ENCODE measurements around the gene KIAA0825.
A peak's percentile ranks its signal among the peaks of the same experiment; 100 is the strongest.

Gene KIAA0825

DNA sequence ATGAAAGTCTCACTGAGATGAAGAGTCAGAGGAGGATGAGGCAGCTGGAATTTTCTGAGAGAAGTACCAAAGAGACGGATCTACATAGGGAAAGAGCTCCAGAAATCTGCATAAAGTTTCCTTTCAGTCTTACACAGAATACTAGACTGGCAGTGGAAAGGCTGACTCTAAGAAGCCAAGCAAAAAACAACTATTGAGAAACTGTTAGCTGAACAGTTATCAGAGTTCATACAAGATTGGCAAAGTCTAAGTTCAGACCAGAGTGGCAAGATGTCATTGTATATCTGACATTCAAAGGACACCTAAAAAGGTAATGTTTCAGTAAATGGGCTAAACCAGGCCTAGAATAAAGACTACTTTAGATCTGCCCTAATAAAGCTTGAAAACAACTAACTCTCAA lies 209.0 kb downstream of the KIAA0825 start:
- no peak for TF ChIP-seq CTCF (IDR thresholded peaks at IDR 0.05; ENCODE audit: low read depth, low read length)
- DNase-seq (ENCODE audit: low read depth in 2 of 2), result no peak

GRCh38 chr5:94407023-94407422 lies 211.4 kb downstream of the KIAA0825 start:
- TF ChIP-seq CTCF (IDR thresholded peaks at IDR 0.05; ENCODE audit: low read depth, low read length), result no peak
- DNase-seq (ENCODE audit: low read depth in 2 of 2), result peak; percentile 20 to 41
- H3K4me3 ChIP-seq (replicated peaks in 1 of 2; ENCODE audit: low read depth in 2 of 2, low read length in 2 of 2), result no peak overlapping the region

More for the DNA sequence above, 209.0 kb downstream of the KIAA0825 start:
- H3K4me3 ChIP-seq (replicated peaks in 1 of 2; ENCODE audit: low read depth in 2 of 2, low read length in 2 of 2), result no peak overlapping the region

DNA sequence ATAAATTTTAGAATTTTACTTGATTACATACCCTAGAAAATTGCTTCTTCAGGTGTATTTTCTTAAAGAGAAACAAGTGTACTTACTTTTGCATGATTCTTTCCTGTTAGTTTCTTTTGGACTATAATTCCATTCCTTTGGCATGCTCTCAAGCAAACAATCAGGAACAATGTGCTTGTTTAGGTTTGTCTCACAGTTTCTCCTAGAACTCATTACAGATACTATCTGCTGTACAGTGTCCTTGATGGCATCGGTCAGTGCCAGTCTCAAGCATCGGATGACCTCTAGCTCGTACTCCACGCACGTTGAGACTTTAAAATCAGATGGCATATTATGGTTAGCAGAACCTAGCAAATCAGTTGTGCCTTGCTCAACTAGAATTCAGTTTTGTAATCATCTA lies 214.9 kb downstream of the KIAA0825 start:
- no peak overlapping the region for H3K4me3 ChIP-seq (replicated peaks in 1 of 2; ENCODE audit: low read depth in 2 of 2, low read length in 2 of 2)
- no peak for DNase-seq (ENCODE audit: low read depth in 2 of 2)
- no peak for TF ChIP-seq CTCF (IDR thresholded peaks at IDR 0.05; ENCODE audit: low read depth, low read length)

GRCh38 chr5:94402096-94402495 lies 216.3 kb downstream of the KIAA0825 start:
- DNase-seq (ENCODE audit: low read depth in 2 of 2), result no peak
- no peak overlapping the region for H3K4me3 ChIP-seq (replicated peaks in 1 of 2; ENCODE audit: low read depth in 2 of 2, low read length in 2 of 2)
- TF ChIP-seq CTCF (IDR thresholded peaks at IDR 0.05; ENCODE audit: low read depth, low read length), result no peak

DNA sequence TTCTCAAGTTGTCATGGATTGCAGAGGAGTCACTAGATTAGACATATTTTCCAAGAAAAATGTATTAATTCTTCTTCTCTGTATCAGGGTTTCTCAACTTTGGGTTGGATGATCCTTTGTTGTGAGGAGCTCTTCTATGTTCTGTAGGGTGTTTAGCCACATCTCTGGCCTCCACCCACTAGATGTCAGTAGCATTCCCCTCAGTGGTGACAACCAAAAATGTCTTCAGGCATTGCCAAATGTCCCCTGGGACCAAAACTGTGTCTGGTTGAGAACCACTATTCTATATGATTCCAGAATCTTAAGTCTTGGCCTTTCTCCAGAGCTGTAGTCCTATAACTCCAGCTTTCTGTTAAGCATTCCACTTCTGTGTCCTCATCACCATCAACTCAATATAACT lies 220.9 kb downstream of the KIAA0825 start:
- TF ChIP-seq CTCF (IDR thresholded peaks at IDR 0.05; ENCODE audit: low read depth, low read length), result no peak
- H3K4me3 ChIP-seq (replicated peaks in 1 of 2; ENCODE audit: low read depth in 2 of 2, low read length in 2 of 2), result no peak overlapping the region
- DNase-seq (ENCODE audit: low read depth in 2 of 2), result peak in 1 of 2 donors; percentile 4

- DNase-seq (ENCODE audit: low read depth in 2 of 2), result no peak
- no peak for TF ChIP-seq CTCF (IDR thresholded peaks at IDR 0.05; ENCODE audit: low read depth, low read length)
- no peak overlapping the region for H3K4me3 ChIP-seq (replicated peaks in 1 of 2; ENCODE audit: low read depth in 2 of 2, low read length in 2 of 2)
Observed at GRCh38 chr5:94396687-94397086, 221.7 kb downstream of the KIAA0825 start.

GRCh38 chr5:94395468-94395867 lies 222.9 kb downstream of the KIAA0825 start:
- DNase-seq (ENCODE audit: low read depth in 2 of 2), result no peak
- TF ChIP-seq CTCF (IDR thresholded peaks at IDR 0.05; ENCODE audit: low read depth, low read length), result no peak
- H3K4me3 ChIP-seq (replicated peaks in 1 of 2; ENCODE audit: low read depth in 2 of 2, low read length in 2 of 2), result no peak overlapping the region

Data from cardiac fibroblast (primary cell).